ENCODE measurements around the gene PHEX.
"Not testable (repeated sequence)": the region's sequence is repeated elsewhere in the genome, so short reads cannot be mapped to it uniquely, and the experiment has no call there.

Gene PHEX

DNA sequence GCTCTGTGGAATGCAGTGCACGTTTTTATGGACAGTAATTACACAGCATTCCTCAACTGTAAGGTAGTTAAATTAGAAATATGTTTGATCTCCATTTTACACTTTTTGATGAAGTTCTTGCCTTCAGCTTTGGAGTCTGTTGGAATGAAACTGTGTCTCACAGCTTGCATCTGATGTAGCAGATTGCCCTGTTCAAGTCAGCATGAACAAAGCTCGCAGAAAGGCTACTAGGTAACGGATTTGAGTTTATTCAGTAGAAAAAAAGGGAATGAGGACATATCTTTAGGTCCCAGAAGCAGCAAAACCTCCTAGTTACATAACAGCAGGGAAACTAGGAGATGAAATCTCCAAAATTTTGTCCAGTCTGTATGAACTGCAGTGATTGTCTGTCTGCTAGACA lies 216.3 kb downstream of the PHEX start:
- TF ChIP-seq, protein P1, sequence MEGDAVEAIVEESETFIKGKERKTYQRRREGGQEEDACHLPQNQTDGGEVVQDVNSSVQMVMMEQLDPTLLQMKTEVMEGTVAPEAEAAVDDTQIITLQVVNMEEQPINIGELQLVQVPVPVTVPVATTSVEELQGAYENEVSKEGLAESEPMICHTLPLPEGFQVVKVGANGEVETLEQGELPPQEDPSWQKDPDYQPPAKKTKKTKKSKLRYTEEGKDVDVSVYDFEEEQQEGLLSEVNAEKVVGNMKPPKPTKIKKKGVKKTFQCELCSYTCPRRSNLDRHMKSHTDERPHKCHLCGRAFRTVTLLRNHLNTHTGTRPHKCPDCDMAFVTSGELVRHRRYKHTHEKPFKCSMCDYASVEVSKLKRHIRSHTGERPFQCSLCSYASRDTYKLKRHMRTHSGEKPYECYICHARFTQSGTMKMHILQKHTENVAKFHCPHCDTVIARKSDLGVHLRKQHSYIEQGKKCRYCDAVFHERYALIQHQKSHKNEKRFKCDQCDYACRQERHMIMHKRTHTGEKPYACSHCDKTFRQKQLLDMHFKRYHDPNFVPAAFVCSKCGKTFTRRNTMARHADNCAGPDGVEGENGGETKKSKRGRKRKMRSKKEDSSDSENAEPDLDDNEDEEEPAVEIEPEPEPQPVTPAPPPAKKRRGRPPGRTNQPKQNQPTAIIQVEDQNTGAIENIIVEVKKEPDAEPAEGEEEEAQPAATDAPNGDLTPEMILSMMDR (IDR thresholded peaks at IDR 0.05; ENCODE audit: insufficient read depth, missing control alignments) = no peak
- DNase-seq (ENCODE audit: insufficient read length, low spot score) (no peak), FAIRE-seq (no peak)

DNA sequence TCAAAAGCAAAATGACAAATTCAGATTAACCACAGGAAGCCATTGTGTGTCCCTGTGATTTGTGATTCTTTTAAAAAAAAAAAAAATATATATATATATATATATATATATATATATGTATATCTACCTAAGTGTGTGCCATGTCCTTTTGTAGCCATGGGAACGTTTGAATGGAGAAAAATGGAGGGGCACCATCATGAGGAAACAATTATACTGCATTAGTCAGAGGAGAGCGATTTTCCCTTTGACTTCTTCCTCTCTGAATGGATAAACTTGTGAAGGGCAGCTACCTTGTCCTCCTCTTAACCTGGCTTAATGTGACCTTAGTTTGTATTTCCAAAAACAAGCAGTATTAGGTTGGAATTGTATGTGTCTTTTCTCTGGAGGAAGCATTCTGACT lies 217.2 kb downstream of the PHEX start:
- FAIRE-seq = no peak
- TF ChIP-seq, protein P1 (IDR thresholded peaks at IDR 0.05; ENCODE audit: insufficient read depth, missing control alignments) = no peak
- no peak for DNase-seq (ENCODE audit: insufficient read length, low spot score)

DNA sequence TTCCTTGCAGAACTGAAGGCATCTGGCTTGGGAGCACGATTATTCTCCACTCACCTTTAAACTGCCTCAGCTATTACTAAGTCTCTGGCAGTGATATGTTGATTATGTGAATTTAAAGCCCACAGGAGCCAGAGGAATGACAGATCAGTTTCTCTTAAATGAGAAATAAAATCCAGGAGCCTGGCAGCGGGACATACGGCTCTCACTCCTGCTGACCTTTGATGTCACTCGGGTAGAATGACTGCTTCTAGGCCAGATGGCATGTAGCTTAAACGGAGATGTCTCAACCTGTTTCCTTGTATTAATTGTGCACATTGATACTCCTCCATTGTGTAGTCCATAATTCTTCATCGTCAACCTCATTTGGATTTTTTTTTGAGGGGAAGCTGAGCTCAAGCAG lies 236.6 kb downstream of the PHEX start:
- TF ChIP-seq, protein P1 (IDR thresholded peaks at IDR 0.05; ENCODE audit: insufficient read depth, missing control alignments) = no peak
- FAIRE-seq (no peak), DNase-seq (ENCODE audit: insufficient read length, low spot score) (no peak)

DNA sequence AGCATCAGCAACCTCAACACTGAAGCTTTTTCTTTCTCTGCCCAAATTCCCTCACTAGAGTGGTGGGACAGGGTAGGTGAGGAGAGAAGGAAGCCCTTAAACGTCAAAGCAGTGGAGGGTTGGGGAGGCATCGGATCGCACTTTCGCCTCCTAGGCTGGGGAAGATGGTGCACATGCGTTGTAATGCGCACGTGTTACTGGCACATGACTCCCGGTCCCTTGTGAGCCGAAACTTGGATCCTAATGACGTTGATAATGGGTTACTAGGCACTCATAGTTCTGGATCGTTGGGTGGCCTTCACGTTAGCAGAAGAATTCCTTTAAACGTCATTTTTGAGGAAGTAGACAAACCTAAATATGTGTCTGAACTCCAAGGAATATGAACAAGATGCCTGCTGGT lies 240.5 kb downstream of the PHEX start, which contains the start of gene CBLL2:
Gene CBLL2, plus strand, starts transcription at position 301 of the 400 bp plus-strand sequence. Its CDS starts 79 bp downstream, at position 380.
- DNase-seq (ENCODE audit: insufficient read length, low spot score) (no peak), FAIRE-seq (no peak)
- TF ChIP-seq, protein P1 (IDR thresholded peaks at IDR 0.05; ENCODE audit: insufficient read depth, missing control alignments) = no peak

DNA sequence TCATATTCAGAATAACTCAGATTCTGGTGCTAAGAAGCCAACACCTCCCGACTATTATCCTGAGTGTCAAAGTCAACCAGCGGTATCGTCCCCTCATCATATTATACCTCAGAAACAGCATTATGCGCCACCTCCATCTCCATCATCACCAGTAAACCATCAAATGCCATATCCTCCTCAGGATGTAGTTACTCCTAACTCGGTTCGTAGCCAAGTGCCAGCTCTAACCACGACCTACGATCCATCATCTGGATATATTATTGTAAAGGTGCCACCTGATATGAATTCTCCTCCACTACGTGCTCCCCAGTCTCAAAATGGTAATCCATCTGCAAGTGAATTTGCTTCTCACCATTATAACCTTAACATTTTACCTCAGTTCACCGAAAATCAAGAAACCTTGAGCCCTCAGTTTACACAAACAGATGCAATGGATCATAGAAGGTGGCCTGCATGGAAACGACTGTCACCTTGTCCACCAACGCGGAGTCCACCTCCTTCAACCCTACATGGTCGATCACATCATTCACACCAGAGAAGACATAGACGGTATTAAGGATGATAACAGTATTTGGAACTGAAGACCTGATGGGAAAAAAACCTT lies 241.7 kb downstream of the PHEX start:
- no peak for FAIRE-seq
- TF ChIP-seq, protein P1 (IDR thresholded peaks at IDR 0.05; ENCODE audit: insufficient read depth, missing control alignments) = no peak
- DNase-seq (ENCODE audit: insufficient read length, low spot score) = no peak

DNA sequence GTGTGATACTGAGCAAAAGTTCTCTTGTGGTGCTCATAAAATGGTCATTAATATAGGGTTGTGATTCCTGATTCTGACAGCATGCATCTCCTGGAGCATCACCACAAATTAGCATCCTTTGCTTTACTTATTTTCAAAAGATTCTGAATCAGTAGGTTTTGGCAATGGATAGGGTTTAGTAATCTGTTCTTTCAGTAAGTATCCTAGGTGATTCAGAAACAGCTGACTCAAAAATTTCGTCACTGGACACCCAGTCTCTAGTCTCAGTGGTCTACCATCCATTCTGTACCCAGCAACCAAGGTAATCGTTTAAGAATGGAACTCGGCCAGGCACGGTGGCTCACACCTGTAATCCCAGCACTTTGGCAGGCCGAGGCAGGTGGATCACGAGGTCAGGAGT lies 244.7 kb downstream of the PHEX start:
- FAIRE-seq = no peak
- DNase-seq (ENCODE audit: insufficient read length, low spot score) = no peak
- TF ChIP-seq, protein P1 (IDR thresholded peaks at IDR 0.05; ENCODE audit: insufficient read depth, missing control alignments) = no peak

DNA sequence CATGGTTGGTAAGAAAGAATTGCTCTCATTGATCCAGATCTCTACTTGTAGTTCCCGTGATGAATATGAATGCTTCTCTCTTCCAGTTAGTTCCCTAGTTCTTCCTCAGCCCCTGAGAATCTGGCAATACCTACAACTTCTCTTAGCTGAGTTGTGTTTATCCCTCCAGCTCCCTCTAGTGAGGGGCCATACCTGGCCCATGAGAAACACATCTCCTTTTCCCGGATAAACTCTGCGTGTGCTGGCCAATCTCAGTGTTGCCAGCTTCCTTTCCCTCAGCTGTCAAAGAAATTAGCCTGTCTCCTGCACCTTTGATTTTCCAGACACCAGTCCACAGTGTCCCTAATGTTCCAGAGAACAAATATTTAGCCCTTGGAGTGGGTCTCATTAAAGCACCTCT lies 246.2 kb downstream of the PHEX start:
- TF ChIP-seq, protein P1 (IDR thresholded peaks at IDR 0.05; ENCODE audit: insufficient read depth, missing control alignments) = no peak
- DNase-seq (ENCODE audit: insufficient read length, low spot score) (no peak), FAIRE-seq (no peak)

DNA sequence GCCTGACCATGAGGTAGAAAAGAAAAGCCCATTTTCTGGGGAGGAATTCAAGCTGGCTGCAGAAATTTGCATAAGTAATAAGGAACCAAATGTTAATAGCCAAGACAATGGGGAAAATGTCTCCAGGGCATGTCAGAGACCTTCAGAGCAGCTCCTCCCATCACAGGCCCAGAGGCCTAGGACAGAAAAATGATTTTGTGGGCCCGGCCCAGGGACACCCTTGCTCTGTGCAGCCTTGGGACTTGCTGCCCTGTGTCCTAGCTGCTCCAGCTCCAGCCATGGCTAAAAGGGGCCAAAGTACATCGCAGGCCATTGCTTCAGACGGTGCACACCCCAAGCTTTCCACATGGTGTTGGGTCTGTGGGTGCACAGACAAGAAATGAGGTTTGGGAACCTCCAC lies 257.1 kb downstream of the PHEX start:
- DNase-seq (ENCODE audit: insufficient read length, low spot score); FAIRE-seq: not testable (repeated sequence)
